NOMO-1 treated with dmso at 0.1 percent for 144 hours (cell line): ENCODE measurements around the gene RAX2.
"Not testable (repeated sequence)": the region's sequence is repeated elsewhere in the genome, so short reads cannot be mapped to it uniquely, and the experiment has no call there.

Experiments used
- DNase-seq: peaks from one replicate; lab custom pipeline; 2025; ENCODE audit not compliant: unreplicated experiment; lab: John Stamatoyannopoulos, UW

RAX2 gene

DNA sequence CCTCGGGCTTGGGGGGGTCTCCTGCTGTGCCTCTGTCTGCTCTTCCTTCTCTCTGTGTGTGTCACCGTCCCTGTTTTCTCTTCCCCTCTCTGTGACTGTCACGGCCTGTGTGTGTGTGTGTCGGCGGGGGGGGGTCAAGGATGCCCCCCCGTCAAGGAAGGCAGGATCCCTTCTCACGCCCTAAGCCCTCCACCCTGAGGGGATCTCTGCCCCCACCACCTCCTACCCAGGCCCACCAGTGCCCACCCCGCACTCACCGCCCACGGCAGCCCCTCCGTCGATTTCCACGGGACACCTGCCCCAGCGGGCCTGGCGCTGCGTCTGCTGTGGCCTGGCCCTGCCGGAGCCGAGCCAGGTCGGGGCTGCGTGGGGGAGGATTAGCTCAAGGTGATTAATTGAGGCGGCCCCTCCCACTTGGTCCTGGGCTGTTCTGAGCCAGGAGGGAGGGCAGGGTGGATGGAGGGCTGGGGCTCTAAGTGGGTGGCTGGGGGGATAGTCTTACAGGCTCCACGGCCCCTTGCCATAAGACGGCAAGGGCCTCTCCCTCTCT lies at the start of gene RAX2:
RAX2 (minus strand) TSS at position 323 of the 550 bp plus-strand sequence. CDS start 486 bp downstream, outside the sequence.
- no peak for DNase-seq

- no peak for DNase-seq
Measured at GRCh38 chr19:3821156-3821555, 49.1 kb upstream of the RAX2 start.

DNA sequence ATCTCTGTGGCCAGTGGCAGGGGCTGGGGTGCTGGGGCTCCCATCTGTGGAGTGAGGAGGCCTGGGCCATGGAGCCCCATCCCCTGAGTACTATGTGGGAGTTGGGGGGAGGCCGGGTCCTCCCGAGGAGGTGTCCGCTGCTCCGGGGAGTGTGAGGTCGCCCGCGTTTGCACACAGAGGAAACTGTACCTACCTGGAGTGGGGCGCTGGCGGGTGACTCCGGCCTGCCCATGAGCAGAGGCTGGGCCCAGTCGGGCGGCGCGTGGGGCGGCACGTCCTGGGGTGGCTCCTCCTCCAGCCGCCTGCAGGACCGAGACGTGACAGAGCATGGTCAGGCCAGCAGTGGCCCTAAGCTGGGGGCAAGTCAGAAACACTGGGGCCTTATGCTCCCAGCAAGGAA lies 48.0 kb upstream of the RAX2 start:
- no peak for DNase-seq

DNA sequence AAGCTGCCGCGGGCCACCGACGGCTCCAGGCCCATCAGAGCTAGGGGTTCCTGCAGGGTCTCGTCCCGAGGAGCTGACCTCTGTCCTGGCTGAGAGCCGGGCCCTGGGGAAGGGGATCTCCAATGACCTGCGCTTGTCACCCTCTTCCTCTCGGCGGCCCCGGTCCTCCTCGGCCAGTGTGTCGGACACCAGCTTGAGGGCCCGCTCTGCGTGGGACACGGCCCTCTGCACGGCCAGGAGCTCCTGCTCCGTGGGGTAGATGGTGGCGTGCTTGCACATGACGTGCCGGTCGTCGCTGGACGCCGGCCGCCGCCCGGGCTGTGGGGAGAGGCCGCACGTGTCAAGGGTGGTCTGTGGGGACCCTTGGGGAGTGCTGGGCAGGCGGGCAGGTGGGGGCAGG lies 46.9 kb upstream of the RAX2 start:
- no peak for DNase-seq

DNA sequence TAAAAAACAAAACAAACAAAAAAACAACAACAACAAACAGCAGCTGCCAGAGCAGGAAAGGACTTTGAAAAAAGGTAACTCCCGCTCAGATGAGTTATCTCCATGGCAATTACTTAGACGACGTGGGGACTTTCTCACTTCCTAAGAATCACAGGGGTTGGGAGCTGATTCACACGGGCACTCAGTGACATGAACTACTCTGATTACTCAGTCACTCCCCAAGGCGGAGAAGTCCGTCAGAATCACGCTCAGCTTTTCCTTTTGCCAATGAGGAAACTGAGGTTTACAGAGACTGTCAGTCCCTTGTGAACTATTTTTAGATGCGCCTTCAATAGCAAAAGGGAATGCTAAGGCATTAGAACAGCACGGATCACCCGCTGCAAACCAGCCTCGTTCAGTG lies 46.4 kb upstream of the RAX2 start:
- DNase-seq, result no peak

DNA sequence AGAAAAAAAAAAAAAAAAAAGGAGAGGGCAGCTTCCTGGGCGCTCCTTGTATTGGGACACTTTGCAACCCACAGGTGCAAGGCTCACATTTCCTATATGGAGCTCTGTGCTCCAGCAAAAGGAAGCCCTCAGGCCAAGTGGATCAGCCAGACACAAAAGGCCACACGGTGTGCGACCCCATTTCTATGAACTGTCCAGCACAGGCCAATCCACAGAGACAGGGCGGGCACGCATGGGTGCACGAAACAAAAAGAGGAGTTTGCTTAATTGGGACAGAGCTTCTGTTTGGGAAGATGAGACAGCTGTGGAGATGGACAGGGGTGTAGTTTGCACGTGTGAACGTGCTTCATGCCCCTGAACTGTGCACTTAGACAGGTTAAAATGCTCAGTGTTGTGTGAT lies 45.7 kb upstream of the RAX2 start:
- DNase-seq, result no peak

- DNase-seq, result no peak
Measured at GRCh38 chr19:3816566-3817218, 44.7 kb upstream of the RAX2 start.

GRCh38 chr19:3816148-3816547 lies 44.1 kb upstream of the RAX2 start:
- not testable (repeated sequence) for DNase-seq

DNA sequence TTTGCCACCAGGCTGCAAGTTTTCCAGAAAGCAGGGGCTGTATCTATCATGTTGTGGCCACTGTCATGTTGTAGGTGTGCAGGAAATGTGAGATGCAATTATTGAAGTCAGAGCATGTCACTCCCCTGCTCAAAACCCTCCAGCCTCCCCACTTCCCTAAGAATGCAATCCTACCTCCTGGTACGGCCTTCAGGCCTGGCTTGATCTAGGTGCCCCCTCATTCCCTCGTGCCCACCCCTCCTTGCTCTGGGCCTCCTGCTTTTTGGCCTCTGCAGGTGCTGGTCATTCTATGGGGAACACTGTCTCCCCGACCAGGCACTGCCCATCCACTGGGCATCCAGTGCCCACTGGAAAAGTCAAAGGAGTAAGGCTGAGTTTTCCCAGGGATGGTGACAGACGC lies 42.6 kb upstream of the RAX2 start:
- DNase-seq, result no peak

DNA sequence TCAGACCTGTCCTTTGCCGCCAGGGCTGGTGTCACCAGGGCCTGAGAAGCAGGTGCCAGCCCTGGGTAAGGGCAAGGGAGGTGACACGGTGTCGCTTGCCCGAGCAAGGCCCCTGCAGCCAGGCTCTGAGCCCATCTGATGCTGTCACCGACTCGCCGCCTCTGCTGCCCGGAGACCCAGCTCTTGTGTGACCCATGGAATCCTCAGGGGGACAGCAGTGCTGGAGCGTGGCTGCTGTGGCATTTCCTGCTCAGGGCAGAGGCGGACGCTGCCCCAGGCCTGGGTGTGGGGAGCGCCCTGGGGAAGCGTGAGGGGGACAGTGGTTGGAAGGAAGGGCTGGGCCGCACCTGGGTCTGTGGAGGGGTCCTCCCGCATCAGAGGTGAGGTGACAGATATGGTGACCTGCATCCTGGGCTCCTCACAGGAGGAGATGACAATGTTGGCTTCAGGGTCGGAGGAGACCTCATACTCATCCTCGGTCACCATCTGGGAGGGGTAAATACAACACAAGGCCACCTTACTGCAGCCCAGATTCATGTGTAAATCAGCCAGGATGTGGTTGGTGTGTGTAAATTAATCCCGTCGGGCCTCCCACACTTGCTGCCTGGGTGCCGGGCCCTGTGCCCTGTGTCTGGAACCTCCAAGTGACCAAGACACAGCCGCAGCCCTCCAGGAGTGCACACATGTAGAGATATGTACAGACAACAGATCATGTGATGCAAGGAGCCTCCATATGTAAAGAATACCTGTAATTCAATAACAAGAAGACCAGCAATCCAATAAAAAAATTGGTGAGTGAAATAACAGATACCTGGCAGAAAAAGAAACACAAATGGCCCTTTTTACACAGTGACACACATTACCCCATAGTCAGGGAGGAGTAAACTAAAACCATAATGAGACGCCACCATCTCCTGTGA lies 41.7 kb upstream of the RAX2 start:
- no peak for DNase-seq

- DNase-seq, result no peak
Measured at GRCh38 chr19:3810708-3811355, 38.8 kb upstream of the RAX2 start.

- DNase-seq, result no peak
Measured at GRCh38 chr19:3809881-3810707, 38.1 kb upstream of the RAX2 start.

GRCh38 chr19:3808420-3809143 lies 36.6 kb upstream of the RAX2 start:
- no peak for DNase-seq

GRCh38 chr19:3807574-3808354 lies 35.7 kb upstream of the RAX2 start:
- no peak for DNase-seq

DNA sequence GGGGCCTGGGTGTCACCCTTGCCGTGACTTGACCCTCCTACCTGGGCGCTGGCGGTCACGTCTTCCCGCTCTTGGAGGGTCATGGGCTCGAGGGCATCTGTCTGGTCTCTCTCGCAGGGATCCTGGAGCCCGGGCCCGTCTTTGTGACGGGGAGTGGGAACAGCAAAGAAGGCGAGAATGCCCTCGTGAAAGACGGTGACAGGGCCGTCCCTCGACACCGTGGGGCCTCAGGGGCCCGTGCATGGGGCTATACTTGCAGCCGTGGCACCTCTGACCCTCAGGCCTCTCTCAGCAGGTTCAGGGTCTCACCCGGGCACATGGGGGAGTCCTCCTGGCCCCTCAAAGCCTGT lies 35.1 kb upstream of the RAX2 start:
- DNase-seq, result no peak

GRCh38 chr19:3805859-3806258 lies 33.8 kb upstream of the RAX2 start:
- DNase-seq, result no peak

DNA sequence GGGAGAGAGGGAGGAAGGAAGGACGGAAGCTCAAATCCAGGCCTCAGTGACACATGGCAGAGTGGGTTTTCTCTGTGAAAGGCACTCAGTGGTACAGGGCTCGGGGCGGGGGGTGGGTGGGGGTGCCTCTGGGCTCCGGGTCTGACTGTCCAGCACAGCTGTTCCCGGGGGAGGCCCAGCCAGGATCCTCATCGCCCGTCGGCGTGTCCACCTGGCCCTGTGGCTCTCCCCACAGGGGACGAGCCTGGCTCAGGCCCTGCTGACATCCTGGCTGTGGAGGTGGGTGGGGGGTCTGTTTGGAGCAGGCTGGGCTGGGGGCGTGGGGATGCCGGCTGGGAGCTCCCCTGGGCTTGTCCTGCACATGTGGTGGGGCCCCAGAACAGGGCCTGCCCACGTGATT lies 32.4 kb upstream of the RAX2 start:
- no peak for DNase-seq

DNA sequence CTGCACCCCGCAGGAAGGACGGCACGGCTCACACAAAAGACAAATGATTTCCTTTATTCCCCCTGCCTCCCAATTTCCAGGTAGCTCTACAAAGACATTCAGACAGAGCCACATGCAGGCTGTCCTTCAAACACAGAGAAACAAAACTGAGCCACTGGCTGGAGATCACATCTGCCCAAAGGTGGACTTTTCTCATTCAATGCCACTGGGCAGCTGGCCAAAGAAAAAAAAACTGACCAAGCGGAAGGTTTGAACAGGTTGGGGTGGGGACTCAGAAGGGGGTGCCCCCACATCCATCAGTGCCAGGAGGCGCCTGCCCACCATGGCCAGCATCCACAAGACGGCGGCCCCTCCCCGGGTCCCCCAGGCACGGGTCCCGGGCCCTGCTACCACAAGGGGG lies 32.0 kb upstream of the RAX2 start:
- DNase-seq, result no peak

DNA sequence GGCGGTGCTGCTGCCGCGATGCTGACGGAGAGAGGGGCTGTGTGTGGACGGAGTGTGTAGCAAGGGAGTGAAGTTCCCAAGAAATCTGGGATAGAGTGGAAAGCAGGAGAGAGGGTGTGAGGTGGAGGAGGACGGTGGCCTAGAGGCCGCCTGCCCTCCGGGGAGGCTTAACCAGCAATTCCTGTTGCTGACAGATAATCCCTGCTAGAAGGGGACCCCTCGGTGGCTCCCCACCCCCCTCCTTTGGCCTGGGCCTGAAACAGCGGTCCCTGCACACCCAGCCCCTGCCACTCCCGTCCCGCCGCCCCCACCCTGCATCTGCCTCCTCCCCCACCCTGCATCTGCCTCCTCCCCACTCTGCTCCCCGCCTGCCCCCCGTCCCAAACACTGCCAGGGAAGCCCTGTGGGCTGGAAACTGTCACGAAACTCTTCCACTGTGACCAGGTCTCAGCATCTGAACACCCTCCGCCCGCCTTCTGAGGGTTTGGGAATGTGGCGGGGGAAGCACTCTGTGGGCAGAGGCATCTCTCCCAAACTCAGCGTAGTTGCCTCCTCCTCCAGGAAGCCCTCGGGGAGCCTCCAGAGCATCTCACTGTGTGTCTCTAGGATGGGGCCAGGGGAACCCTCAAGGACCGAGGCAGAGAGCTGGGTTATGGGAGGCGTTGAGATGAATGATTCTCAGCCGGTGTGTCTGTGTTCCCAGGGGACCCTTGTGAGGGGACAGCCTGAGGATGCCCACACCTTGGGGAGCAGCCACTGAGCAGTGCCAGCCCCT lies 31.3 kb upstream of the RAX2 start:
- no peak for DNase-seq
